ENCODE data around the gene TUBGCP5. TPM values are rescaled to one million over a fixed set of nuclear protein-coding genes. Genes with fewer than 3 reads are reported as not detected.

Gene TUBGCP5
- total RNA-seq, 4 donors from 2014 or later: 11.0 to 21.8 (median 13.6) TPM

GRCh38 chr15:22962611-22963010 lies 76.8 kb downstream of the TUBGCP5 start:
- TF ChIP-seq POLR2A (IDR thresholded peaks at IDR 0.05): no peak
- 98 to 100% methylated on average over 12 of the region's 12 CpGs for whole genome bisulfite sequencing, 2 donors
- DNase-seq (ENCODE audit: low spot score in 2 of 2): no peak
- intact Hi-C loops (cut with DNase I; ENCODE audit: low total_unique reads): no loop called here
- H3K4me3 ChIP-seq (ENCODE audit: low read depth, poor library complexity, severe bottlenecking): no peak overlapping the region

GRCh38 chr15:22961762-22962161 lies 77.6 kb downstream of the TUBGCP5 start:
- H3K4me3 ChIP-seq (ENCODE audit: low read depth, poor library complexity, severe bottlenecking): no peak overlapping the region
- no peak for DNase-seq (ENCODE audit: low spot score in 2 of 2)
- TF ChIP-seq POLR2A (IDR thresholded peaks at IDR 0.05): no peak
- no peak for TF ChIP-seq CTCF (IDR thresholded peaks at IDR 0.05)
- WGBS, 2 donors: 24 to 25% methylated on average over 1 of the region's 1 CpG
- intact Hi-C loops (cut with DNase I; ENCODE audit: low total_unique reads): no loop called here

- intact Hi-C loops (cut with DNase I; ENCODE audit: low total_unique reads): no loop called here
- no peak for TF ChIP-seq POLR2A (IDR thresholded peaks at IDR 0.05)
- TF ChIP-seq CTCF (IDR thresholded peaks at IDR 0.05): no peak
- H3K4me3 ChIP-seq (ENCODE audit: low read depth, poor library complexity, severe bottlenecking): no peak overlapping the region
- 71 to 86% methylated on average over 8 of the region's 8 CpGs for WGBS, 2 donors
- DNase-seq (ENCODE audit: low spot score in 2 of 2): no peak
These were observed 78.8 kb downstream of the TUBGCP5 start for GRCh38 chr15:22960556-22960955.

- H3K4me3 ChIP-seq (ENCODE audit: low read depth, poor library complexity, severe bottlenecking): no peak overlapping the region
- no peak for DNase-seq (ENCODE audit: low spot score in 2 of 2)
- intact Hi-C loops (cut with DNase I; ENCODE audit: low total_unique reads): no loop called here
- TF ChIP-seq POLR2A (IDR thresholded peaks at IDR 0.05): no peak
- no peak for TF ChIP-seq CTCF (IDR thresholded peaks at IDR 0.05)
- 91 to 92% methylated on average over 11 of the region's 11 CpGs for whole genome bisulfite sequencing, 2 donors
These were observed 79.2 kb downstream of the TUBGCP5 start for GRCh38 chr15:22960126-22960525.

GRCh38 chr15:22959321-22960101 lies 79.9 kb downstream of the TUBGCP5 start:
- intact Hi-C loops (cut with DNase I; ENCODE audit: low total_unique reads): no loop called here
- no peak overlapping the region for H3K4me3 ChIP-seq (ENCODE audit: low read depth, poor library complexity, severe bottlenecking)
- DNase-seq (ENCODE audit: low spot score in 2 of 2): no peak
- TF ChIP-seq CTCF (IDR thresholded peaks at IDR 0.05) (no peak), POLR2A (IDR thresholded peaks at IDR 0.05) (no peak)
- 92 to 97% methylated on average over 23 to 30 of the region's 33 CpGs for WGBS, 2 donors

GRCh38 chr15:22958487-22959280 lies 80.7 kb downstream of the TUBGCP5 start:
- intact Hi-C loops (cut with DNase I; ENCODE audit: low total_unique reads): no loop called here
- TF ChIP-seq POLR2A (IDR thresholded peaks at IDR 0.05) (no peak), CTCF (IDR thresholded peaks at IDR 0.05) (no peak)
- H3K4me3 ChIP-seq (ENCODE audit: low read depth, poor library complexity, severe bottlenecking): no peak overlapping the region
- no peak for DNase-seq (ENCODE audit: low spot score in 2 of 2)
- WGBS, 2 donors: 90 to 91% methylated on average over 16 of the region's 16 CpGs
